Hematopoietic multipotent progenitor cell treated with erythropoietin and hydrocortisone succinate and interleukin-3 and kit ligand, for 15 days (in vitro differentiated cells): ENCODE results near the gene KLHL29.
"Not testable (repeated sequence)": the region's sequence is repeated elsewhere in the genome, so short reads cannot be mapped to it uniquely, and the experiment has no call there.

Experiments used
- DNase-seq: peaks from one replicate; pipeline ENCODE4 v3.0.0-alpha.2; 2015; ENCODE audit warnings: low spot score

KLHL29 gene

DNA sequence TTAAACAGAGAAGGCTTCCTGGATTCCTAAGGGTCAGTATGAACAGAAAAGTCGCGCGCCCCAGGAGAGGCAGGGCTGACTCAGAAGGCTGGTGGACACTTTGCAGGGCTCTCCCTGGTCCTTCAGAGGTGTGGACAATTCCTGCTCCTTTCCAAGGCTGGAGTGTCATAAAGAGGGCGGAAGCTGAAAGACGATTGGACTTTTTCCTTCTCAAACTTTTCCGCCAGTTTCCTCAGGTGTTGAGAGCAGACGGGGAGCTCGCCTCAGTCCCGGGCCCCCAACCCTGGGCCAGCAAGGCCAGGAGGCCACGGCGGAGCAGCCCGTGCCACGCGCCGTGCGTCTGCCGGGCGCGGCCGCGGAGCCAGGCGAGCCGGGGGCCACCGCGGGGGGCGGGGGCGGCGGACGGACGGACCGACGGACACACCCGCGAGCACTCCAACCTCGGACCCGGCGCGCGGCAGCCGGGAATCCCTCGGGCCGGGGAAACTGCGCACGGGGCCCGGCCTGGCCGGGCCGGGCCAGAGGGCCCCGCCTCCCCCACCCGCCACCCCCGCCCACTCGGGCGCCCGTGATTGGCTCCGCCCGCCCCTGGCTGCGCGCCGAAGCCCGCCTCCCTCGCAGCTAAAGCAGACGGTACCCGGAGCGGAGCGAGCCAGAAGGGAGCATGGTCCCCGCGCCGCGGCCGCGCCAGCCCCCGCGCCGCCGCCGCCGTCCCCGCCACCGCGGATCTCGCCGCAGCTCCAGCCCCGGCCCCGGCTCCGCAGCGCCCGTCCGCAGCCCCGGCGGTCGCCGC is at the start of gene KLHL29:
Gene KLHL29, plus strand, starts transcription at position 629 of the 793 bp plus-strand sequence. CDS start 177,018 bp downstream, outside the sequence.
- DNase-seq, result peak; percentile 51

DNA sequence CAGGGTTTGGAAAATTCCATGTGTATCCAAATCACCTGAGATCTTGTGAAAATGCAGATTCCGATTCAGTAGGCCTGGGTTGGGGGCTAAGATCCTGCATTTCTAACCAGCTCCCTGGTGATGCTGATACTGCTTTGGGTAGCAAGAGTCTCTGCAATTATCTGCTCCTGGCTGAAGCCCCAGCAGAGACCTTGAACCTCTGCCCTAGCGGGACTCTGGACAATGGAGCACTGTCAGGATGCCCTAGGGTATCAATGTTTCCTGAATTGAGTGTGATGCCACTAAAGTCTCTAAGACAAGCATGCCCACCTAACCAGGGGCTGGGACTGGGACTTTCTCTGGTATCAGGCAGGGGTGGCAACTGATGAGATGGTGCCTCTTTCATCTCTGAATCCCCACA is 49.4 kb upstream of the KLHL29 start:
- DNase-seq, result no peak

DNA sequence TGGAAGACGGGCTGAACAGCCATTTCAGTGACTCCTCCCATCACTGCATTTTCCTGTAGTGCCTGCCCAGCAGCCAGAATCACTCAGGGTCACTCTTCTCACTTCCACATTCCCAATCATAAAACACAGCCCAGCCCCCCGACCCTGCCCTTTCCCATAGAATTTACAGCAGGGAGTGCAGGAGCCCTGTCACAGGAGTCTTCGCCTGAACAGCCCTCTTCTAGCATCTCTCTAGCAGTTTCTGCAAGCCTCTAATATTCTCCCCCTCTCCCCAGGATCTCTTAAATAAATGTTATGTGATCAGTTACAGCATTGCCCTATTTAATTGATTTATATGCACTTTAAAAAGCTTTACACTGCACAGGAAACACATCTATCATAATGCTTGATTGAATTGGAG is 42.9 kb upstream of the KLHL29 start:
- DNase-seq, result no peak

DNA sequence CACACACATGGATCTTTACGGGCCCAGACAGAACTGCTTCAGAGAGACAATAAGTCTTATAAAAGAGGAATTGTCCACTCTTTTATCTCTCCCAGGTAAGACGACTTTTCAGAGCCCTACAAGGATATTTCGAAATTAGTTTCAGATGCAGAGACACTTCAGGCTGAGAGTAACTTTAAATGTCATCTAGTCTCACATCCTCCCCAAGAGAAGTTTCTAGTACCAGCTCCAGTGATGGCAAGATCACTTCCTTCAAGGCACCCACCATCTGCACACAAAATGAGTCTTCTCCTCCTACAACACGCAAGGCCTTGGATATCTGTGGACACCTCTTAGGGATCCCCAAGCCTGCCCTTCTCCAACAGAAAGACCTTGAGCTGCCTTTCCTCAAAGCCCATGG is 39.0 kb upstream of the KLHL29 start:
- no peak for DNase-seq

DNA sequence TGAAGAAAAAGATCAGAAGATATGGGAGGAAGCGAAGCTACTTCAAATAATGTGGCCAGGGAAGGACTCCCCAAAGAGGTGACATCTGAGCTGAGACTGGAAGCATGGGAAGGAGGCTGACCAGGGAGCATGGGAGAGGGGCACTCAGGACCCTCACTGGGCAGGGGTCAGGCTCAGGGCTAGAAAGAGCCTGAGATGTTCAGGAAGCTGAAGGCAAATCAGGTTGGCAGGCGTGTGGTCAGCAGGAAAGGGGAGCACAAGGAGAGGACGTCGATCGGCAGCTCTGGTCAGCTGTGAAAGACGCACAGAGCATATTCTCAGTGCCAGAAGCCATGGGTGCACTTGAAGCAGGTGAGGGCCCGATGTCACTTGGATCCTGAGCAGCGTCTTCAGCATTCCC is 38.2 kb upstream of the KLHL29 start:
- DNase-seq, result no peak

DNA sequence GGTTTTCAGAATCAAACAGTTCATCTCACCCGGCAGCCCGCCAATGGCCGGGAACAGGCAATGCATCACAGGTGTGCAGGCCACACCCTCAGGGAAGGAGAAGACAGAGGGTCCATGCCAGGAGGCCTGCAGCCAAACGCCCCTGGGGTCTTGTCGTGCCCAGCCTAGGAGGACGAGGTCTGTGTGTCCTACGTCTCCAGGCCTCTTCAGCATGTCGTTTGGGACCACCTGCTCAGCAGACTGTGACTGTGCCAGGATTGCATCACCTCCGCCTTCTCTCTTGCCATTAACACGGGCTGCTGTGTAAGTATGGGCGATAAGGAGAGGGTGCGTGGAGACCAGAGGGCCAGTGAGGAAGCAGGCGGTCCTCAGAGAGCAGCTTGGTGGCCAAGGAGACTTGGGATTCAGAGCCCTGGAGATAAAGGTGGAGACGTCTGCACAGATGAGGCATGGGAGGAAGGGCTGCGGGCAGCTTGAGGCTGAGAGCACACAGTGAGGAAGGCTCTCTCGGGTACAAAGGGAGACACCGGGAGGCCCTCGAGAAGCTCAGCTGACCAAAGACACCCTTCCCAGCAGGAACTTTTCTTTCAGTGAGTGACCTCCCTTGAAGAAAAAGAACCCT is 37.4 kb upstream of the KLHL29 start:
- no peak for DNase-seq

DNA sequence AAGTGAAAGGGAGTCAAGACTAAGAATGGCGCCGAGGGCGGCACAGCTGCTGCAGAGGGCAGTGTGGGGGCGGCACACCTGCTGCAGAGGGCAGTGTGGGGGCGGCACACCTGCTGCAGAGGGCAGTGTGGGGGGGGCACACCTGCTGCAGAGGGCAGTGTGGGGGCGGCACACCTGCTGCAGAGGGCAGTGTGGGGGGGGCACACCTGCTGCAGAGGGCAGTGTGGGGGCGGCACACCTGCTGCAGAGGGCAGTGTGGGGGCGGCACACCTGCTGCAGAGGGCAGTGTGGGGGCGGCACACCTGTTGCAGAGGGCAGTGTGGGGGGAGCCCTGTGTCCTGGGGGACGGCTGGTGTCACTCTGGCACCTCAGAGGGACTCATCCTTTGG is 36.9 kb upstream of the KLHL29 start:
- not testable (repeated sequence) for DNase-seq

DNA sequence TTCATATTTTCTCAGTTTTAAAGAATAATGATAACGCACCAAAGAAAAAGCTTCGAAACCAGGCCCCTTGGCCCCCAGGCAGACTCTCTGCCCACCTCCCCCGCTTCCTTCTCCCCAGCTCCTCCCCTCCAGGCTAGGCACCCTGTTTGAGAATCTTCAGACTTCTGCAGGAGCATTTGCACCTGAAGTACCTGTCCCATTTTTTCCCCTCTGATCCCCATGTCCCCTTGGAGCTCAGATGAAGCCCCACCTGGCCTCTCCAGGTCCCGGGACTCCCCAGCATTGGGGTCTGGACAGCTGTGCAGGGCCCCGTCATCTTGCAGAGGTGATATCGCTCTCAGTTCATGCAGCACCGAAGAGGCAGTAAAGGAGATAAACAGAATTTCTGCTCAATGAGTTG is 35.5 kb upstream of the KLHL29 start:
- no peak for DNase-seq

DNA sequence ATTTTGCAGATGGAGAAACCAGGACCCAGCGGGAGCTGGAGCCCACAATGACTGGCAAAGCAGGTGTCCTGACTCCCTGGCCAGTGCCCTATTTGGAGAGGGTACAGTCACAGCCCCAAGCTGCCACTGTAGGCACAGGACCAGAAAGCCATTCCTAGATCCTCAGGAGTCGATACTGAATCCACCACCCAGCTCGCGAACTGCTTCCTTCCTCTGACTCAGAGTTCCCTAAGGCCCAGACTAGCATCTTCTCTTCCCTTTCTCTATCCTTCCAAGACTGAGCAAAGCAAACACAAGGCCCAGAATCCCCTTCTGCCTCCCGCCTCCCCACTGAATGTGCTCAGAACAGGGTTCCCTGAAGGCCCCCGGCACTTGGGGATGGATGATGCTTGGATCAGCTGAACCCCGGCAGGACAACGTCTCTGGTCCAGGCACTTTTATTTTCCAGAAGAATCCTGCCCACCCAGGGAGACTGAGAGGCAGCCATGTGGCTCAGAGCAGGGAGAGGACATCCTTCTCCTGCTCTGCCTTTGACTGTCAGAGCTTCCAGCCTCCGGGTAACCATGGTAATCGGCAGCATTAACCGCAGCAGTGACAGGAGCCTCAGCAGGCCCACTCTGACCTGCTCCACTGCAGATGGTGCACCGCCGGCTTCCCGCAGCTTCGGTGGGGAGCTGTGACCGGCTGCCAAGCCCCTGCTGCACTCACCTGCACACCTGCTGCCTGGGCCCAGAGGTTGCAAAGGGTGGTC is 34.8 kb upstream of the KLHL29 start:
- DNase-seq, result no peak

DNA sequence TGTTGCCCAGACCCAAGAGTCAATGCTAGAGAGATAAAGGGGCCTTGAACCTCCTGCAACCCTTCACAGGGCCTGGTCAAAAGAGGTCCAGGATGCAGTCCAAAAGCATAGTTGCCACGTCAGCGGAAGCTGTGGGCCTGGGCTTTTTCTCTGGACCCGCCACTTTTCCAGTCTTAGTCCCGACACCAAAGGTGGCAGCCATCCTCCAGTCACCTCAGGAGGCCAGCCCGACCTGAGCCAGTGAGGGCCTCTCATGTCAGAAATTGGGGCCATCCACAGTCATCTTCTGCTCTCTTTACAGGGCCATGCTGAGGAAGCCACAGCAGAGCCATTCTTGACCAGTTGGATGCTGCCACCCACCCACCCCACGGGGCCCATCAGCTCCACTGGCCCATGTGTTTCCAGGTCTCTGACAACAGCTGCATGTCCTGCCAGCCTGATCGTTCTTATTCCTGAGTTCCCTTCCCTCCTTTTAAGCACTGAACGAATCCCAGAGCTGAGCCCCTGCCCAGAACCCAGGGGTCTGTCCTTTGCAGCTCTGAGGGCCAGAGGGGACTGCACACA is 34.1 kb upstream of the KLHL29 start:
- DNase-seq, result no peak

DNA sequence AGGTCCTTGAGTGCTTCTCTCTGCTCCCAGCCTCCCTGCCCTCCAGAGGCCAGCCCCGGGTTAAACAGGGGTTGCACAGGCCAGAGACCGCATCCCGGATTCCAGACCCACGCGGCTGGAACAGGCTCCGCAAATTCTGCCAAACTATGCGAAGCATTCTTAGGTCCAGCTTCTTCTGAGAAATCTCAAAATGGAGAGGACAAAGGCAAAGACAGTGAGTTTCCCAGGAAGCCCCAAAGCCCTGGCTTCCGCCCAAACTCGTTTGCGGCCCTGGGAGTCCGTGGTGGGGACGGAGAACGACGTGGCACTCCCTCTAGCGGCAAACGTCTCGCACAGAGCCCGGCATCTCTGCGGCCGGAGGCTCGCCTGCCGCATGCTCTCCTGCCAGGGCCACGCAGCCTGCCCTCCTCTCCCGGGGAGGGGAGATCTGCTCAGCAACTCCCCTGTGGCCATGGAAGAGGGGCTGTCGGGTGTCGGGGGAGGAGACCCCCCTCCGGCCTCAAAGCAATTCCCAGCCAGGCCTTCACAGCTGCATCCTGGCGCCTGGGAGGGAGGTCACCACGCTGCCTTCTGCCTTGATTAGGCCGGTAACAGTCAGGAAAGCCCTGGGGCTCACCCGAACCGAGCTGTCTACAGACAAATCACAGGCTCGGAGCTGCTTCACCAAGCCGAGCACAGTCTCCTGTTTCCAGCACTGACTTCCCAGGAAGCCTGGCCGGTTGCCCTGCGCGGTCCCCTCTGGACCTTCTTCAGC is 33.4 kb upstream of the KLHL29 start:
- DNase-seq, result peak; percentile 8

DNA sequence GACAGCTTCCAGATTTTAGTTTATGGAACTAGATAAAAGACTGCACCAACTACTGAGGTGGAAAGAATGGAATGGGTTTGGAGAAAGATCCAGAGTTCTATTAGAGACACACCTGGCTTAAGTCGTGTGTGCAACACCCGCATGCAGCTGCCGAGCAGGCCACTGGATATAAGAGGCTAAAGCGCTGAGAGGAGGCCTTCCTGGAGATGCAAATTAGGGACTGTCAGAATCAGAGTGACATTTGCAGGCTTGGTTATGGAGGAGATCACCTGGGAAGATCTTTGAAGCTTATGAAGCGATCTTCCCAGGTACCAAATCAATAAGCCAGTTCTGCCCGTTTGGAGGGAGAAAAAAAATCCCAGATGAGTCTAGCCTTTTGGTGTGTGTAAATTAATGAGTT is 30.4 kb upstream of the KLHL29 start:
- no peak for DNase-seq

DNA sequence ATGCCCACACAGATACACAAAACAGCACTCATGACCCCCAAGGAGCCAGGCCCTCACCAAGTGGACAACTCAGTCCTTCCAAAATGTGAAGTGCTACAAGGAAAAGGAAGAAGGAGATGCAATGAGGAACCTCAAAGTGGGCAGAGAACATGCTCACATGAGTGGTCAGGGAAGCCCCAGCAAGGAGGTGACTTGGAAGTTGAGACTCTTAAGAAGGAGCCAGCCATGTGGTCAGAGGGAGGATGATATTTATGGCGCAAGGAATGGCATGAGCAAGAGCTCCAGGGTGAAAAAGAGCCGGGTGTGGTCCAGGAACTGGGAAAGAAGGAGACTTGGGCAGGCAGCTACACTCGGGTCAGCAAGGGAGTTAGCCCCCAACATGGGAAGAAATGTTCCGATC is 30.0 kb upstream of the KLHL29 start:
- DNase-seq, result no peak

DNA sequence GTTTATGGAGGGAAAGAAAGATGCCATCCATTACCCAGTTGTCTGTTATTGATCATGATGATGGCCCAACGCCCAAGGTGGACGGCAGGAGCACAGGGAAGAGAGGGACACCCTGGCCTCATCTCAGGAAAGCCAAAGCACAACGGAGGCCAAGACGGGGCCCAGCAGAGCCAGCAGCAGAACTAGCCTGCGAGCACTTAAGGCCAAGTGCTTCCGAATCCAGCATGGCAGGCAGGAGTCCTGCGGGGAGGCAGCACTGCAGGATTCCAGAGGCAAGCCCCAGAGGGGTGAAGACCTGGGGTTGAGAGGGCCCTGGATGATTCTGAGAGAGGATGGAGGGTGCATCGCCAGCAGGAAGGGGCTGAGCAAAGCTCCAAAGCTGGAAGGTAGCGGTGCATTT is 28.3 kb upstream of the KLHL29 start:
- DNase-seq, result no peak

DNA sequence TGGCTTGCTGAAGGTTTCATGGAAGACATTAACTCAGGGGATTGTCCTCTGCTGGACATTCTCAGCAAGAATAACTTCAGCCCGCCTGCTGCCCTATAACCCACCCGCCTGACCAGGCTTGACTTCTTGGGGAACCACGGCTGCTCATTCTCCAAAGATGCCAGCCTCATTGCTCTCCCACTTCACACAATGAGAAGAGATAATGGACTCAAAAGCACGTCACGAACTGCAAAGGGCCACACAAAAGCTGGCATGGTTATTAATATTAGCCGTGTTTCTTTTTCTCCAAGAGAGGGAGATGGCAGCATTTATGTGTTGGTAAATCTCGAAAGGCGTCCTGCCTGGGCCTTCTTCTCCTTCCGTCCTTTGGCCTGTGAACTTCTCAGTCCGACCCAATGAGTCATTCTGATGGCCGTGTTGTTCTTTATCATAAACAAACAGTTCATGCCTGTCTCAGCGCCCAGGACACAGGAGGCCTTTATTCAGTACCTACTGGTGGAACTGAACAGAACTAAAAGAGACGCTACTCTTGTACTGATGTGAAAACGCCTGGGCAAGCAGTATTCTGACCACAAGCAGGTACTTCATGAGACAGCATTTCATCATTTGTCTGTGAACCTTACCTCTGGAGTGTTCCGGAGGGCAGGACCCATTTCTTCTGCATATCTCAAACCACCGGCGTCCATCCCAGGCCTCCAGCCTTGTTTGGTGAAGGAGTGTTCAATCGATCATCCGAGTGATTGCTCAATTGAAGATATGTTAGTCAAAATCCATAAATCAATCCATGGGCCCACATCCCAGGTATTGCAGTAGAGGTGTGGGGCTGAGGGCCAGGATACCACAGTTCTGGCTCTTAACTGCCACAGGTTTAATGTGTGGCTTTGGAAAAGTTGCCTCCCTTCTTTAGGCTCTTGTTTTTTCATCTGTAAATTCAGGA is 25.1 kb upstream of the KLHL29 start:
- no peak for DNase-seq

DNA sequence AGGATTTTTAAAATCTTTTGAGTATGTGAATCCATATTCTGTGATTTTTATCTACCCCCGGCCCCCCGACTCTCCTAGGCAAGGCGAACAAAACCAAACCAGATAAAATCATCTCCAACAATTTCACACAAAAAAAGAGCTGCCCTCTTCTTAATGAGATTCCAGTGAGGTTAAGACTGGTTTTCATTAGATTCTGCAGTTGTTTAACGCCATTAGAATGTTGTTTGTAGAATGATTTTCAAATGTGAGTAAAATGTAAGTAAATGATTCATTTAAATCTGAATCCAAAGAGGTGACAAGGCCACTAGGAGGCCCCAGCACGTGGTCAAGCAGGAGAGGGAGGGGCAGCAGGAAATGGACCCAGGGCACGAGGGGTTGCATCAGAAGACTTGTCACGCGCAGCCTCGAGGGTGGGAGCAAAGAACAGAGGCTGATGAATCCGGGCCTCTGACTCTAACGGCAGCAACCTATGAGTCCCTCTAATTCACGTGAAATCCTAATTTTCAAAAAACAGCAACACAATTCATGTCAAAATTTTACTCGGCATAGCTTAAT is 24.3 kb upstream of the KLHL29 start:
- no peak for DNase-seq

DNA sequence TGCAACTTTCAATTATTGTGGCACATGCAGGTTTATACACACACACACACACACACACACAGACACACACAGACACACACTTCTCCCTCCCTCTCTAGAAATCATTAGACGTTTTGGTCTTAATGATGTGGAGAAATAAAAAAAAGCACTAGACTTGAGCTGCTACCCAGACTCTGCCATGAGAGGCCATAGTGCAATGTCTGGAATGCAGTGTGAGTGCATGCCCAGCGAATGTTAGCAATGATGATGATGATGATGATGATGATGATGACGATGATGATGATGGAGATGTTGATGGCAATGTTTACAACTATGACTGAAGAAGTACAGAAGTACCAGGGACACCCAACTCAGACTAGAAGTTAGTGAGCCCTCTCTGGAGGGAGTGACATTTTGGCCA is 23.8 kb upstream of the KLHL29 start:
- DNase-seq, result no peak

DNA sequence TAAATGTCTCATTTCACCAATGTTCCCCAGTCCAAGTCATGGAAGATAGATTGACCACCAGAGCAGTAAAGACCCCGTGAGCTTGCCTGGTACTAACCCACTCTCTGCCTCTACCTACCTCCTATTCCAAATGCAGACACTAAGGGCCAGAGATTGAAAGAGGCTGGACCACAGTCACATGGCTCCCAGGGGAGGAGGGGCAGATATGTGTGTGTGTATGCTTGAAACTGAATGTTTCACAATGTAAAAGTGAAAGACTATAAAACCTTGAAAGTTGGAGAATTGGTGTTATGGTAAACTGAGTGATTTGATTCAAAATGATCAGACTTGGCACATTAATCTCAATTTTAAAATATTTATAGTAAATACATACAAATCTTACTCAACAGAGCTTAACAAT is 21.7 kb upstream of the KLHL29 start:
- no peak for DNase-seq

DNA sequence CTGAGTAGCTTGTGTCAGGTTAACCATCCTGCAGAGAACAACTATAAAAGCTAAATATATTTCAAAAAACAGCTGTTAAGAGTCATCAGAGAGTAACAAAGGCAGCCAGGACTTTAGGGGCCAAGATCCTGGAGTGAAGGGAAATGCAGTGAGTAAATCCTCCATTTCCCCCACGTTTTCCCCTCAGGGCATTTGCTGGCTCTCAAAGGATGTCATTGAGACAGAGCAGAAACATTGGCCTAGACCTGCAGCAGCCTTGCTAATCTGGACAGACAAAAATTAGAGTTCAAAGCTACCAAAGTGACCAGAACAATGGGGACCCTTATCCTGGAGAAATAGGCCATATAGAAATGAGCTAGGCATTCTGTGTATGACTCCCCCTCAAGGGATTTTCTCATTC is 21.1 kb upstream of the KLHL29 start:
- DNase-seq, result no peak

DNA sequence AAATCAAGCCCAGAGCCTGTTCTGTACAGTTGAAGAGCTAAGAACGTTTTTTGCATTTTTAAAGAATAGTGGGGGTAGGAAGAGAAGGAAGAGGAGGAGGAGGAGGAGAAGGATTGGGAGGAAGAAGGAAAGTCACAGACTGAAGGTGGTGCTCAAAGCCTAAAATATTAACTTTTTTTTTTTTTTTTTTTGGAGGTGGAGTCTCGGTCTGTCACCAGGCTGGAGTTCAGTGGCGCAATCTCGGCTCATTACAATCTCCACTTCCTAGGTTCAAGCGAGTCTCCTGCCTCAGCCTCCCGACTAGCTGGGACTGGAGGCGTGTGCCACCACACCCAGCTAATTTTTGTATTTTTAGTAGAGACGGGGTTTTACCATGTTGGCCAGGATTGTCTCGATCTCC is 18.3 kb upstream of the KLHL29 start:
- DNase-seq, result no peak

DNA sequence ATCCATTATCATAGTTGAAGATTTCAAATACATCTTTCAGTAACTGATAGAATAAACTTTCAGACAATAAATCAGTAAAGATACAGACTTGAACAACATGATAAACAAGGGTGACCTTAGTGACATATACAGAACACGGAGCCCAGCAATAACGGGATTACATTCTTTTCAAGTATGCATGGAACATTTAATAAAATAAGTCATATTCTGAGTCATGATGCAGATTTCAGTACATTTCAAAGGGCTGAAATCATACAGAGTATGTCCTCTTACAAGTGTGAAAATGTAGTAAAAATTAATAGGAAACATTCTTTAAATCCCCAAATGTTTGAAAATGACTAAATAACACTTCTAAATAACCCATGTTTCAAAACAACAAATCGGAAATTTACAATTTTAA is 17.2 kb upstream of the KLHL29 start:
- no peak for DNase-seq
